GM18951 (cell line): ENCODE results near the gene BRD3.

Experiments used
- POLR2A ChIP-seq: IDR thresholded peaks from 4 replicates; pipeline ENCODE4 v1.6.1; 2011; ENCODE audit warnings: mild to moderate bottlenecking; ENCODE audit not compliant: insufficient read length, insufficient read depth; ENCODE audit errors: extremely low read depth
- in situ Hi-C: fragments of 300-500 bp; cut with MboI; formaldehyde crosslinking; loops from one replicate; pipeline ENCODE4 v1.12.0; 2022; ENCODE audit warnings: low sequenced_read_pairs, mixed read lengths, inconsistent platforms; ENCODE audit not compliant: unreplicated experiment

The BRD3 gene

GRCh38 chr9:134061688-134062371 lies 6.0 kb downstream of the BRD3 start:
- no peak for TF ChIP-seq POLR2A
- in situ Hi-C loops: no loop called here

GRCh38 chr9:134061019-134061687 lies 6.7 kb downstream of the BRD3 start:
- TF ChIP-seq POLR2A: no peak

GRCh38 chr9:134060546-134060945 lies 7.3 kb downstream of the BRD3 start:
- in situ Hi-C loops: no loop called here
- TF ChIP-seq POLR2A: no peak

More at GRCh38 chr9:134061019-134061687, 6.7 kb downstream of the BRD3 start:
- in situ Hi-C loops: no loop called here

- in situ Hi-C loops: no loop called here
- no peak for TF ChIP-seq POLR2A
Observed at GRCh38 chr9:134059661-134060395, 8.0 kb downstream of the BRD3 start.

GRCh38 chr9:134059188-134059641 lies 8.6 kb downstream of the BRD3 start:
- TF ChIP-seq POLR2A: no peak
- in situ Hi-C loops: no loop called here

- no peak for TF ChIP-seq POLR2A
- in situ Hi-C loops: no loop called here
Observed at GRCh38 chr9:134058716-134059115, 9.1 kb downstream of the BRD3 start.

GRCh38 chr9:134057751-134058701 lies 9.8 kb downstream of the BRD3 start:
- no peak for TF ChIP-seq POLR2A
- in situ Hi-C loops: no loop called here

GRCh38 chr9:134057307-134057657 lies 10.5 kb downstream of the BRD3 start:
- in situ Hi-C loops: no loop called here

GRCh38 chr9:134056483-134057306 lies 11.1 kb downstream of the BRD3 start:
- TF ChIP-seq POLR2A: no peak
- in situ Hi-C loops: no loop called here

More at GRCh38 chr9:134057307-134057657, 10.5 kb downstream of the BRD3 start:
- no peak for TF ChIP-seq POLR2A

- in situ Hi-C loops: no loop called here
- no peak for TF ChIP-seq POLR2A
Observed at GRCh38 chr9:134055981-134056461, 11.8 kb downstream of the BRD3 start.

GRCh38 chr9:134054891-134055811 lies 12.7 kb downstream of the BRD3 start:
- in situ Hi-C loops: no loop called here
- no peak for TF ChIP-seq POLR2A
